NCI-H1417 treated with DMSO at 0.1 percent for 48 hours (cell line): ENCODE measurements around the gene PRPF6.

ENCODE experiments used
- DNase-seq: peaks from one replicate; lab custom pipeline; 2025; lab: John Stamatoyannopoulos, UW

The PRPF6 gene

GRCh38 chr20:63945031-63945658 is 35.8 kb upstream of the PRPF6 start:
- no peak for DNase-seq

GRCh38 chr20:63945921-63946920 is 34.7 kb upstream of the PRPF6 start:
- no peak for DNase-seq

- no peak for DNase-seq
These were observed 33.8 kb upstream of the PRPF6 start for GRCh38 chr20:63946986-63947637.

GRCh38 chr20:63947638-63948456 is 33.1 kb upstream of the PRPF6 start:
- DNase-seq, result no peak

- DNase-seq, result no peak
These were observed 30.1 kb upstream of the PRPF6 start for GRCh38 chr20:63950701-63951397.

- DNase-seq, result no peak
These were observed 29.3 kb upstream of the PRPF6 start for GRCh38 chr20:63951398-63952209.

- no peak for DNase-seq
These were observed 28.8 kb upstream of the PRPF6 start for GRCh38 chr20:63952210-63952535.

GRCh38 chr20:63952769-63953168 is 28.2 kb upstream of the PRPF6 start:
- DNase-seq, result no peak

- no peak for DNase-seq
These were observed 27.0 kb upstream of the PRPF6 start for GRCh38 chr20:63953764-63954429.

- DNase-seq, result no peak
These were observed 25.6 kb upstream of the PRPF6 start for GRCh38 chr20:63955281-63955826.

GRCh38 chr20:63955827-63956663 is 24.9 kb upstream of the PRPF6 start, which contains the start of gene UCKL1:
UCKL1 (minus strand) TSS chr20:63956416; CDS start chr20:63956372, 44 bp downstream.
- no peak for DNase-seq

GRCh38 chr20:63956664-63957003 is 24.3 kb upstream of the PRPF6 start:
- no peak for DNase-seq

GRCh38 chr20:63957004-63957689 is 23.8 kb upstream of the PRPF6 start:
- DNase-seq, result peak; percentile 35

GRCh38 chr20:63957690-63958441 is 23.1 kb upstream of the PRPF6 start:
- DNase-seq, result no peak

GRCh38 chr20:63958471-63958870 is 22.5 kb upstream of the PRPF6 start:
- no peak for DNase-seq

GRCh38 chr20:63958964-63959698 is 21.8 kb upstream of the PRPF6 start:
- DNase-seq, result no peak

- DNase-seq, result no peak
These were observed 21.2 kb upstream of the PRPF6 start for GRCh38 chr20:63959699-63960075.
